Smooth muscle cell (in vitro differentiated cells): ENCODE measurements around the gene TOM1L2. TPM values are rescaled to one million over a fixed set of nuclear protein-coding genes. Genes with fewer than 3 reads are reported as not detected.
"Not testable (repeated sequence)": the region's sequence is repeated elsewhere in the genome, so short reads cannot be mapped to it uniquely, and the experiment has no call there.

Experiments
- DNase-seq: peaks from one replicate; lab custom pipeline; 2025; ENCODE audit not compliant: unreplicated experiment; lab: John Stamatoyannopoulos, UW
- H2AFZ ChIP-seq: fragments of 200-600 bp; sonication (generic); 2 replicates; pipeline ENCODE4 v1.6.0; 2016; ENCODE audit warnings: antibody characterized with exemption, low read depth, mild to moderate bottlenecking
- H3F3A ChIP-seq: fragments of 200-600 bp; sonication (generic); 2 replicates; pipeline ENCODE4 v1.6.0; 2017; ENCODE audit warnings: antibody characterized with exemption, low read depth
- H3K27ac ChIP-seq: fragments of 200-600 bp; sonication (generic); 2 replicates; pipeline ENCODE4 v1.5.1; 2016; ENCODE audit warnings: low read depth, mild to moderate bottlenecking
- H3K27me3 ChIP-seq: fragments of 200-600 bp; sonication (generic); 2 replicates; pipeline ENCODE4 v1.6.1; 2016; ENCODE audit warnings: low read depth, mild to moderate bottlenecking
- H3K36me3 ChIP-seq: fragments of 200-600 bp; sonication (generic); 2 replicates; pipeline ENCODE4 v1.5.1; 2016; ENCODE audit warnings: low read depth
- H3K4me1 ChIP-seq: fragments of 200-600 bp; sonication (generic); 2 replicates; pipeline ENCODE4 v1.5.1; 2016; ENCODE audit warnings: low read depth
- H3K4me2 ChIP-seq: fragments of 200-600 bp; sonication (generic); 2 replicates; pipeline ENCODE4 v1.6.0; 2016; ENCODE audit warnings: mild to moderate bottlenecking
- H3K4me3 ChIP-seq: fragments of 200-600 bp; sonication (generic); 2 replicates; pipeline ENCODE4 v1.5.1; 2016; ENCODE audit warnings: mild to moderate bottlenecking
- H3K79me2 ChIP-seq: fragments of 200-600 bp; sonication (generic); 2 replicates; pipeline ENCODE4 v1.6.0; 2016; ENCODE audit warnings: low read depth, mild to moderate bottlenecking
- H3K9ac ChIP-seq: fragments of 200-600 bp; sonication (generic); 2 replicates; pipeline ENCODE4 v1.6.0; 2016; ENCODE audit warnings: low read depth
- H3K9me3 ChIP-seq: fragments of 200-600 bp; sonication (generic); replicated peaks from 2 replicates; pipeline ENCODE4 v1.5.1; 2016; ENCODE audit warnings: low read depth
- H4K20me1 ChIP-seq: fragments of 200-600 bp; sonication (generic); 2 replicates; pipeline ENCODE4 v1.6.0; 2016; ENCODE audit warnings: low read depth
- WGBS: methylation state at CpG from one replicate; pipeline ENCODE4 v1.1.7; 2016; ENCODE audit warnings: low lambda C conversion rate; 5-methylcytosine and 5-hydroxymethylcytosine counted together
- polyA plus RNA-seq: library from polyadenylated mRNA; unstranded; fragments of >200 nt; fragmentation: Nextera tagmentation; extraction: Ambion mirVana; gene quantifications from 2 replicates; pipeline ENCODE4 v1.2.1, GENCODE V29; 2016
- total RNA-seq: library from RNA; depleted of rRNA; stranded (reverse); fragments of >200 nt; gene quantifications from 2 replicates; pipeline ENCODE4 v1.2.3, GENCODE V29; 2014
- TF ChIP-seq, protein P1 (sequence below): fragments of 200-600 bp; sonication (generic); IDR thresholded peaks from 2 replicates; pipeline ENCODE4 v1.5.1; 2017; ENCODE audit warnings: borderline replicate concordance, mild to moderate bottlenecking, antibody characterized with exemption; ENCODE audit not compliant: insufficient read depth, poor library complexity, severe bottlenecking

The TOM1L2 gene
- total and polyA plus RNA-seq, 2 experiments from 2014 or later = 20.3 to 27.0 TPM

DNA sequence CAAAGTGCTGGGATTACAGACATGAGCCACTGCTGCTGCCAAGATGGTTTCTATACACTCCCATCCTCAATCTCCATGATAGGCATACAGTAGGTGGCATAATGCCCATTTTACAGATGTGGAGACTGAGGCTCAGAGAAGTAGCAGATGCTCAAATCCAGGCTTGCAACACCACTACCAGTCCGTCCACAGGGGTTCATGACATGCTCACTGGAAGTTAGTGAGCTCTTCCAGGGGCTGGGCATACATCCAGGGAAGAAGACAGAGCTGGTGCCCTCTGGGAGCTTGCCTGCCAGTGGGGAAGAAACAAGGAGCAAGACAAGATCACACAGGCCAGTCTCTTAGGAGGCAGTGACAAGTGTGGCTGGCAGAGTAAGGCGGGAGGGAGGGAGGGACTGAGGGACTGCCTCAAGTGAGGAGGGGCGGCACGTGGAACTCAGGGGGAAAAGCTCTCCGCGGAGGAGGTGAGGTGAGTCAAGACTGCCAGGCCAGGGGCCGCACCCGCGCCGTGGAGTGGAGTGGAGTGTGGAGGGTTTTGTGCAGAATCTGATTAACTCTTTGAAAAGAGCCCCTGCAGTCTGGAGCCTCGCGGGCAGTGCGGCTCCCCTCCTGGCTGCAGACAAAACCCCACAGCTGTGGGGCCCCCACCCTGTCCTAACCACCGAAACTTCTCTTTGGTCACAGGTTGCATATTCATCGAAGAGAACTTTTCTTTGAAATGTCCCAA is 163.3 kb downstream of the TOM1L2 start:
- H3K79me2 ChIP-seq = no peaks in the 10 kb centered on the region
- H4K20me1 ChIP-seq = peaks cover 56% of the 10 kb centered on the region
- no peaks in the 10 kb centered on the region for H3K27me3 ChIP-seq
- H3K27ac ChIP-seq = no peak overlapping the region
- no peaks in the 10 kb centered on the region for H3K36me3 ChIP-seq
- no peak overlapping the region for H3K9ac ChIP-seq
- H3F3A ChIP-seq = peaks cover 31% of the 10 kb centered on the region
- TF ChIP-seq, protein P1, sequence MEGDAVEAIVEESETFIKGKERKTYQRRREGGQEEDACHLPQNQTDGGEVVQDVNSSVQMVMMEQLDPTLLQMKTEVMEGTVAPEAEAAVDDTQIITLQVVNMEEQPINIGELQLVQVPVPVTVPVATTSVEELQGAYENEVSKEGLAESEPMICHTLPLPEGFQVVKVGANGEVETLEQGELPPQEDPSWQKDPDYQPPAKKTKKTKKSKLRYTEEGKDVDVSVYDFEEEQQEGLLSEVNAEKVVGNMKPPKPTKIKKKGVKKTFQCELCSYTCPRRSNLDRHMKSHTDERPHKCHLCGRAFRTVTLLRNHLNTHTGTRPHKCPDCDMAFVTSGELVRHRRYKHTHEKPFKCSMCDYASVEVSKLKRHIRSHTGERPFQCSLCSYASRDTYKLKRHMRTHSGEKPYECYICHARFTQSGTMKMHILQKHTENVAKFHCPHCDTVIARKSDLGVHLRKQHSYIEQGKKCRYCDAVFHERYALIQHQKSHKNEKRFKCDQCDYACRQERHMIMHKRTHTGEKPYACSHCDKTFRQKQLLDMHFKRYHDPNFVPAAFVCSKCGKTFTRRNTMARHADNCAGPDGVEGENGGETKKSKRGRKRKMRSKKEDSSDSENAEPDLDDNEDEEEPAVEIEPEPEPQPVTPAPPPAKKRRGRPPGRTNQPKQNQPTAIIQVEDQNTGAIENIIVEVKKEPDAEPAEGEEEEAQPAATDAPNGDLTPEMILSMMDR = no peak
- H3K4me3 ChIP-seq = peak overlapping the region; percentile 44
- DNase-seq = no peak
- WGBS = 44% methylated on average over 15 of the region's 15 CpGs
- no peaks in the 10 kb centered on the region for H3K9me3 ChIP-seq
- H2AFZ ChIP-seq = no peak overlapping the region
- peaks cover 32% of the 10 kb centered on the region for H3K4me1 ChIP-seq
- H3K4me2 ChIP-seq = peak overlapping the region; percentile 88

DNA sequence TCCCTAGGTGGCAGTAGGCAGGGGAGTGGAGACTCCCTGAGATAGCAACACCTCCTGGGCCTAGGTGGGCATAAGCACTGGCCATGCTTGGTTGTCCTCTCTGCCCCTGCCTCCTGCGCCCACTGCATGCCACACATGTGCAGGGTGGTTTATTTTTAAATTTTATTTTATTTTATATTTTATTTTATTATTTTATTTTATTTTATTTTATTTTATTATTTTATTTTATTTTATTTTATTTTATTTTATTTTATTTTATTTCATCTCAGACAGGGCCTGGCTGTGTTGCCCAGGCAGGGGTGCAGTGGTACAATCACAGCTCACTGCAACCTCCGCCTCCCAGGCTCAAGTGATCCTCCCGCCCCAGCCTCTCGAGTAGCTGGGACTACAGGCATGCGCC is 164.0 kb downstream of the TOM1L2 start:
- not testable (repeated sequence) for H3K9ac ChIP-seq, H3K4me2 ChIP-seq, H3K4me3 ChIP-seq, H2AFZ ChIP-seq, H3K79me2 ChIP-seq, H3K9me3 ChIP-seq, H3K36me3 ChIP-seq, H3K27me3 ChIP-seq, H3K27ac ChIP-seq, DNase-seq
- peaks cover 32% of the 10 kb centered on the region for H3K4me1 ChIP-seq
- H4K20me1 ChIP-seq = peaks cover 59% of the 10 kb centered on the region
- over 99% methylated on average over 5 of the region's 5 CpGs for WGBS
- peaks cover 31% of the 10 kb centered on the region for H3F3A ChIP-seq

DNA sequence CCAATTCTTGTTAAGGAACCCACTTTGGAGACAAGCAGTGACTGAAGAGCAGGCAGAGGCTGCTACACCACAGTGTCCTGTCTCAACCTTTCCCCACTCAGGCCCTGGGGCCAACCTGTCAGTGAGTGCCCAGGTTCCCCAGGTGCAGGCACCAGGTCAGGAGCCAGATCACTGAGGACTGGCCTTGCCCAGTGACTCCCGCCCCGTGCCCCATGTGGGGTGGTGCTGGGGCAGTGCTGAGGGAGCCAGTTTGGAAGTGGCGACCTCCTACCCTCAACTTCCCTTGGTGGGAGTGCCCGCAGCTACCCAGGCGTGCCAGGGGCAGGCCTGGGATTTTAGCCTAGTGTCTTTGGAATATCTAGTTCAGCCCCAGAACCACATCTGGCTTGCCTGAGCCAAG is 164.8 kb downstream of the TOM1L2 start:
- DNase-seq = no peak
- Histone ChIP-seq H3K79me2 (no peaks in the 10 kb centered on the region), H4K20me1 (peaks cover 58% of the 10 kb centered on the region)

DNA sequence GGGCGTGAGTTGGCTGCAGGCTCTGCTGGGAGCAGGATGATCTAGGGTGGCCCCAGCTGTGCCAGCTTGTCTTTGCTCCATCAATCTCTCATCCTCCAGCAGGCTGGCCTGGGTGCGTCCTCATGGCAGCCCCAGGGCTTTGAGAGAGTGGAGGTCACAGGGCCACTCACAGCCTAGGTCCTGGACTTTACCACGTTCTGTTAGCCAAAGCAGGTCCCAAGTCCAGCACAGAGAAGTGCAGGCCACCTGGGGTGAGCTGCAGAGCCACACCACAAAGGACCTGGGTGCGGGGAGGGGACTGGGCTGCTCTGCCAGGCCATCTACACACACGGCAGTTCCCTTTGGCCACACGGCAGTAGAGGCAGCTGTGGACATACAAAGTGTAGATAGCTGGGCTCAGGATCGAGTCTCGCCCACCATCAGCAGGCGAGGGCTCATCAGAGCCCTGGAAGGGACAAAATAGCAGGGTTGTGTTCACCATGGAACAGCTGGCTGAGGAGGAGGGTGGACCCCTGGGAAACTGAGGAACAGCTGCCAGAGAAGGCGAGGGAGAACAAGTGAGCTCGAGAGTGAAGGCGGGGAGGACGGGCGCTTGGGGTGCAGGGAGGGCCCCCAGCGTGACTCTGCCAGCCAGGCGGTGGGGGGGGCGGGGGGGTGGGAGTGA is 165.5 kb downstream of the TOM1L2 start:
- Histone ChIP-seq H3K4me1 (peaks cover 28% of the 10 kb centered on the region), H3K4me2 (no peak overlapping the region), H2AFZ (no peak overlapping the region), H3K79me2 (no peaks in the 10 kb centered on the region), H3K36me3 (no peaks in the 10 kb centered on the region), H3K27ac (no peak overlapping the region), H3K4me3 (no peak overlapping the region), H3K9me3 (no peaks in the 10 kb centered on the region), H4K20me1 (peaks cover 58% of the 10 kb centered on the region), H3K9ac (no peak overlapping the region), H3F3A (peaks cover 22% of the 10 kb centered on the region), H3K27me3 (no peaks in the 10 kb centered on the region)
- 94% methylated on average over 14 of the region's 17 CpGs for WGBS
- no peak for DNase-seq
- TF ChIP-seq, protein P1 = no peak

More for the DNA sequence above, 164.8 kb downstream of the TOM1L2 start:
- Histone ChIP-seq H2AFZ (no peak overlapping the region), H3K27me3 (no peaks in the 10 kb centered on the region), H3K4me2 (no peak overlapping the region), H3K4me3 (no peak overlapping the region), H3K9me3 (no peaks in the 10 kb centered on the region), H3F3A (peaks cover 29% of the 10 kb centered on the region), H3K9ac (no peak overlapping the region), H3K36me3 (no peaks in the 10 kb centered on the region), H3K4me1 (peaks cover 32% of the 10 kb centered on the region), H3K27ac (no peak overlapping the region)
- TF ChIP-seq, protein P1 = no peak
- WGBS = 100% methylated on average over 5 of the region's 5 CpGs
